Activated naive CD8-positive, alpha-beta T cell treated with anti-CD3 and anti-CD28 coated beads, Interleukin-2, amount 10 ng/mL, durations not matched to agents 7 days and 5 days (primary cell): ENCODE measurements around the gene PRLR. TPM values are rescaled to one million over a fixed set of nuclear protein-coding genes. Genes with fewer than 3 reads are reported as not detected.
"Not testable (repeated sequence)": the region's sequence is repeated elsewhere in the genome, so short reads cannot be mapped to it uniquely, and the experiment has no call there.

Source experiments
- ATAC-seq: fragments of 150-1000 bp; cut with Tn5 transposase; one replicate; pipeline ENCODE4 v1.10.0; 2021; ENCODE audit warnings: low read depth, moderate library complexity
- POLR2A ChIA-PET: fragments of 350-600 bp; sonication (Branson Sonifier 250); formaldehyde crosslinking; loops from one replicate; lab custom pipeline; 2021; ENCODE audit warnings: antibody characterized with exemption; lab: Charles Lee
- DNase-seq: peaks from one replicate; pipeline ENCODE4 v3.0.0; 2021
- H3K27ac Mint-ChIP-seq: one replicate; pipeline ENCODE4 v1.8.0; 2022; ENCODE audit warnings: mild to moderate bottlenecking, mixed read lengths
- H3K27me3 Mint-ChIP-seq: one replicate; pipeline ENCODE4 v1.8.0; 2022; ENCODE audit warnings: mild to moderate bottlenecking, moderate library complexity, mixed read lengths
- H3K36me3 Mint-ChIP-seq: one replicate; pipeline ENCODE4 v1.8.0; 2021; ENCODE audit warnings: mild to moderate bottlenecking, mixed read lengths
- H3K4me1 Mint-ChIP-seq: one replicate; pipeline ENCODE4 v1.8.0; 2021; ENCODE audit warnings: mixed read lengths
- H3K4me3 Mint-ChIP-seq: one replicate; pipeline ENCODE4 v1.8.0; 2022; ENCODE audit warnings: mild to moderate bottlenecking, moderate library complexity, mixed read lengths
- H3K9me3 Mint-ChIP-seq: one replicate; pipeline ENCODE4 v1.8.0; 2021; ENCODE audit warnings: mixed read lengths
- total RNA-seq, 2 experiments: library from RNA; stranded (reverse); gene quantifications; one replicate each; pipeline ENCODE4 v1.2.3, GENCODE V29; 2021

The PRLR gene
- total RNA-seq, 2 experiments from 2014 or later, result not detected

DNA sequence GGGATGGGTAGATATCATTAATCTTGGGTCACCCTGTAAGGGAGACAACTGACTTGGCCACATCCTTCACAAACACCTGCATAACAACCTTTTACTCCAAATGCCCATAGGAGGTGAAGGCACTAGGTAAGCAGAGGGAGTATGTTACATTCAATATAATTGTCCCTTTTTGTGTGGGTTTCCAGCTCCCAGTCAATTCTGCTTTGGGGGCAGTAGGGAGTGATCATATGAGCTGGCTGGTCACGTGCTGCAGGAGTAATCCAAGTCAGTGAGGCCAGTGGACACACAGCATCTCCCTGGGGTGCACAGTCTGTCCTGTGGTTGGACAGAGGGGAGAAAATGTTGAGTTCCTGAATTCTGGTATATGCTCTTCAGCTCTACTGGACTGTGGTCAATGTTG is 181.4 kb downstream of the PRLR start:
- ATAC-seq (no peak), DNase-seq (no peak)
- Mint-ChIP-seq H3K36me3 (no peaks in the 10 kb centered on the region), H3K27ac (no peak overlapping the region), H3K4me1 (no peaks in the 10 kb centered on the region), H3K27me3 (peaks cover 3% of the 10 kb centered on the region), H3K9me3 (no peaks in the 10 kb centered on the region), H3K4me3 (no peak overlapping the region)
- POLR2A ChIA-PET, result no interaction called here

DNA sequence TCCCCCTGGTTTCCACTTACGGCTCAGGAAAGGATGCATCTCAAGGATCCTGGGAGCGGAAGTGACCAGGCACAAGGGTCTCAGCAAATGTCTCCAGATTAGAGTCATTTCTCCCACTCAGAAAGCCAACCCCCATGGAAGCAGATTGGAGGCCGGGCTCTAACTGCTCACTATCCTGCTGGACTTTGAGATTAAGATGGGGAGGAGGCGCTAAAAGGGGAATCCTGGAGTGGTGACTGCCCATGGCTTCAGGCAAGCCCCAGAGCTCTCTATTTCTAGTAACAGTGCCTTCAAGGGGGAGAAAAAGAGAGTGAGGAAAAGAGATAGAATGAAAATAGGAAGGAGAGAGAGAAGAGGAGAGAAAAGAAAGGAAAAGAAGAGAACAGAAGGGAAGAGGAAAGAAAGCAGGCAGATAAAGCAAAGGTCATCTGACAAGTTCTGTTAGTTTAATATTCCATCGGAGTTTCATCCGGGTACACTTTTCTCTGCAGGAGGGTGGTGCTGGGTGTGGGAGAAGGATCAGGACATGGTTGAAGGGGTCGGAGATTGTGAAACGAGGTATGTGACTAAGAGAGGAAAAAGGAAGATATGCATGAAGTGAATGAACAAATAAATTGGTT is 182.4 kb downstream of the PRLR start, which contains the start of gene AGXT2:
TSS of gene AGXT2 (minus strand) at position 165 of the 620 bp plus-strand sequence. CDS start at position 108, 57 bp downstream.
- ATAC-seq (no peak), DNase-seq (no peak)
- POLR2A ChIA-PET, result no interaction called here
- H3K4me1 Mint-ChIP-seq, result no peaks in the 10 kb centered on the region
- no peaks in the 10 kb centered on the region for H3K9me3 Mint-ChIP-seq
- peaks cover 3% of the 10 kb centered on the region for H3K27me3 Mint-ChIP-seq
- H3K27ac Mint-ChIP-seq, result no peak within 1 kb of the TSS
- H3K36me3 Mint-ChIP-seq, result no peaks in the 10 kb centered on the region
- no peak within 1 kb of the TSS for H3K4me3 Mint-ChIP-seq

DNA sequence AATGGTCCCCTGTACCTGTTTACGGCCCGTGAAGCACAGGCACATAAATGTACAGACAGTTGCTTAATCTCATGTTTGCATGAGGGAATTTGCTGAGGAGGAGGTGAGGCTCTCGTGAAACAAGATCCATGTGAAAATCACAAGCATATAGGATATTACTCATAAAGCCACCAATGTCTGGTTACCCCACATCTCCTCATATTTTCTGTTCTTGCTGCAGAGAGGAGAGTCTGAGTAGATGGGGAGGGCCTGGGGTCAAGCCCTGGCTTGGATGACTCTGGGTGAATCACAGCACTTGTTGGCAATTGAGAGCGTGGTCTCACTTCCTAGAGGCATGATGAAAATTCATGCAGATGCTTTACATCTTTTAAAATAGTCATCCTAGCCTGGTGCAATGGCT is 183.5 kb downstream of the PRLR start:
- H3K4me3 Mint-ChIP-seq, result no peak overlapping the region
- POLR2A ChIA-PET, result no interaction called here
- no peak overlapping the region for H3K27ac Mint-ChIP-seq
- no peaks in the 10 kb centered on the region for H3K4me1 Mint-ChIP-seq
- no peaks in the 10 kb centered on the region for H3K36me3 Mint-ChIP-seq
- ATAC-seq, result no peak
- H3K9me3 Mint-ChIP-seq, result no peaks in the 10 kb centered on the region
- no peak for DNase-seq
- peaks cover 9% of the 10 kb centered on the region for H3K27me3 Mint-ChIP-seq

DNA sequence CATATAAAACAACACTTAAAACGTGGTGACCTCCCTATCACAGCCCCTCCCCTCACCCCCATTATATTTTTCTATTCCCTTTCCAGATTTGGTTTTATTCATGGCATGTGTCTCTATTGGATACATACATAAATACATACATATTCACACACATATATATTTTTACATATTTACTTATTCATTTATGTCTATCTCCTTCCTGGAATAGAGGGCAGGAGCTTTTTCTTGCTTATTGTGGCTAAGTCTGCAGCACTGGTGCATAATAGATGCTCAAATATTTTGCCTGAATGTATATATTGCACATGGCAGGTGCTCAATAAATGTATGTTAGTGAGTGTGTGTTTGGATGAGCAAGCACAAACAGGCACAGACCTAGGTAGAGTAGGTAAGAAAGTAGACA is 185.0 kb downstream of the PRLR start:
- Mint-ChIP-seq H3K27me3 (peaks cover 12% of the 10 kb centered on the region), H3K4me3 (no peak overlapping the region), H3K4me1 (no peaks in the 10 kb centered on the region), H3K36me3 (no peaks in the 10 kb centered on the region), H3K27ac (no peak overlapping the region), H3K9me3 (no peaks in the 10 kb centered on the region)
- no peak for DNase-seq
- POLR2A ChIA-PET, result no interaction called here
- ATAC-seq, result no peak

DNA sequence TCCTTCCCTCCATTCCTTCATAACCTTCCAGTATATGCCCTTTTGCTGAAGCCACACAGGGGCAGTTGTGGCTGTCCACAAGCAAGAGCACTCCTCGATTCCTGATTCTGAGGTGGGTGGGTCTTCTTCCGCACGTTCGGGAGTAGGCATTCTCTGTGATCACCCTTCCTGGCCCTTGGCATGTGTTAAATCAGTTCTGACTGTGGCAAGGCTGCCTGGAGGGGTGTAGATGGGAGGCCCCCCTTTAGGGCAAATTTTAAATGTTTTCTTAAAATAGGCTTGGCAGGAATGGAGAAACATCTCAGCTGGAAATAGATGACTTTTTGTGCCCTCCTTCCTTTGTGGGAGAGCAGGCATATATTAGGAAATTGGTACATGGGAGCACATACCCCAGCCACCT is 185.6 kb downstream of the PRLR start:
- POLR2A ChIA-PET, result no interaction called here
- H3K4me3 Mint-ChIP-seq, result no peak overlapping the region
- H3K9me3 Mint-ChIP-seq, result no peaks in the 10 kb centered on the region
- DNase-seq, result no peak
- no peaks in the 10 kb centered on the region for H3K36me3 Mint-ChIP-seq
- no peaks in the 10 kb centered on the region for H3K4me1 Mint-ChIP-seq
- no peak overlapping the region for H3K27ac Mint-ChIP-seq
- no peak for ATAC-seq
- H3K27me3 Mint-ChIP-seq, result peaks cover 17% of the 10 kb centered on the region

DNA sequence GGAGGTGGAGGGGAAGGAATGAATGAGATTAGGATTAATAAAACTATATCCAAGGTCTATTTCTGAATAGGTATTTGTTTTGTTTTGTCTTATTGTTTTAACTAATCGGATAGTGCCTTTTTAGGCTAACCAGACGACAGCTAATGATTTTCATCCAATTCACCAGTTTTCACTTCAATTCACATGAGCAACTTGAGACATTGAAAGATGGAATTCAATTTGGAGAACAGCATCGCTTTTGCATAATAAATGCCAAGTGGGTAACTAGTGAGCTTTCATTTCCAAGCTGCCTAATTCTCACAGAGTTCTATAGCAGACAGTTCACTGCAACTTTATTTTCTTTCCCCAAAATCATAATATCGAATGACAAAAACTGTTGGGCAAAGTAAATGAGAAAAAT is 187.5 kb downstream of the PRLR start:
- POLR2A ChIA-PET, result no interaction called here
- no peak for DNase-seq
- no peaks in the 10 kb centered on the region for H3K4me1 Mint-ChIP-seq

DNA sequence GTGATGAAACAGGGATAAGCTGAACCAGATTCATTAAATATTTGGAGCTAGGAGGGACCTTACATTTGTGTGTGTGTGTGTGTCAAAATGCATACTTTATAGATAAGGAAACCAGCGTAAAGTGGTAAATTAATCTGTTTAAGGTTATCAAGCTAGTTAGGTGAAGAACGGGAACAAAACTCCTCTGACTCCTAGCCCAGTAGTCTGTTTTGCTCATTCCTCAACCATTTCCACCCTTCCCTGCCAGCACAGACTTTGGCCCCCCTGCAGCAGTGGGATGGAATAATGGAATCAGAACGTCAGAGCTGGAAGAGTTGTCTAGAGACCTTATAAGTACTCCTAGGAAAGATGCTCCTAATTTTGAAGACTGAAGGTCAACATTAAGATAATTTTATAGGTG is 189.0 kb downstream of the PRLR start:
- POLR2A ChIA-PET, result no interaction called here
- Mint-ChIP-seq H3K27ac (no peak overlapping the region), H3K9me3 (no peaks in the 10 kb centered on the region), H3K36me3 (no peaks in the 10 kb centered on the region), H3K4me3 (no peak overlapping the region), H3K27me3 (peaks cover 26% of the 10 kb centered on the region), H3K4me1 (no peaks in the 10 kb centered on the region)
- DNase-seq (no peak), ATAC-seq (no peak)

More for the DNA sequence above, 187.5 kb downstream of the PRLR start:
- Mint-ChIP-seq H3K36me3 (no peaks in the 10 kb centered on the region), H3K4me3 (no peak overlapping the region), H3K27ac (no peak overlapping the region), H3K9me3 (no peaks in the 10 kb centered on the region), H3K27me3 (peaks cover 22% of the 10 kb centered on the region)
- ATAC-seq, result no peak

DNA sequence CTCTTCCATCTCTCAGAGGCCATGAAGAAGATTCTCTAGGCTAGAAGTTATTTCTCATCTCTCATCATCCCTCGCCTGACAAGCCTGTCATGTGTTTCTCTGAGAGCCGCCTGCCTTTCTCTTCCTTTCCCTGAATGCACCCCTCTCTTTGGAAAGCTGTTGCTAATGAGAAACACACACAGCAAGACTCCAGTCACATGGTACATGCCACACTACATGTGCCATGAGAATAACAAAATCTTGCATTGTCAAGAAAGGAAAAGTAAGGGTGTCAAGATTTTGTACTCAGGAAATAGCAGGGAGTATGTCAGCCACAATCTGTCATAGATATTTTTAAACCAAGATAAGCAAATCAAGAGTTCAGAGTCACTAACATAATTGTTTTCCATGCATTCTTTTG is 191.4 kb downstream of the PRLR start:
- POLR2A ChIA-PET, result no interaction called here
- Mint-ChIP-seq H3K27ac (no peak overlapping the region), H3K36me3 (no peaks in the 10 kb centered on the region), H3K4me3 (no peak overlapping the region), H3K27me3 (peaks cover 26% of the 10 kb centered on the region), H3K4me1 (no peaks in the 10 kb centered on the region), H3K9me3 (no peaks in the 10 kb centered on the region)
- ATAC-seq (no peak), DNase-seq (no peak)

DNA sequence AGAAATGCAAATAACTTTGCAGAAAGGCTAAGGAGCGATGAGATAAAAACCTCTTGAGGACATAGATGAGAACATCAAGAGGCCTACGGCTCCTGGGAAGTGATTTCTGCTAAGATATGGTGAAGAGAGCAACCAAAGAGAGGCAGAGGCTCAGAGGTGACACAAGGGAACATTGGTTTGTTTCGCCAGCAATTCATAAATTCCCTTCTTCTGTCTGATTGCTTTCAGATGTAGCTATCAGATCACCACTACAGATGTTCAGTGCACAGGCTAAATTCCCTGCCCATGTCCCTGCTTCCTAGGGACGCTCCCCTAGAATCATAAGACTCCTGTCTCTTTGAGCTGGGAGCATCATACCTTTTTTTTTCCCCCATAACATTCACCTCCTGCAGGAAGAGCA is 193.8 kb downstream of the PRLR start:
- H3K27me3 Mint-ChIP-seq, result peaks cover 26% of the 10 kb centered on the region
- H3K4me1 Mint-ChIP-seq, result no peaks in the 10 kb centered on the region
- ATAC-seq, result no peak
- H3K27ac Mint-ChIP-seq, result no peak overlapping the region
- POLR2A ChIA-PET, result no interaction called here
- H3K36me3 Mint-ChIP-seq, result no peaks in the 10 kb centered on the region
- no peak overlapping the region for H3K4me3 Mint-ChIP-seq
- H3K9me3 Mint-ChIP-seq, result no peaks in the 10 kb centered on the region
- no peak for DNase-seq

DNA sequence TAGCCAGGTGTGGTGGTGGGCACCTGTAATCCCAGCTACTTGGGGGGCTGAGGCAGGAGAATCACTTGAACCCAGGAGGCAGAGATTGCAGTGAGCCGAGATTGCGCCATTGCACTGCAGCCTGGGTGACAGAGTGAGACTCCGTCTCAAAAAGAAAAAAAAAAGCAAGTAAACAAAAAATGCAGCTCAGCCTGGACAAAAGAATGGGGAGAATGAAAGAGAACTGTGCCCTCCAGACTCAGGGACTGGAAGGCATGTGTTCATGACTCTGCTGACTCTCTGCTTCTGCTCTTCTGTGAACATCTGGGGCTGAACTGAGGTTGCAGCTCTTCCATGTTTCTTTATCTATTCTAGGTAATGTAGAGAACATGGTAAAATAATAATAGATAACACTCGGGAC is 194.4 kb downstream of the PRLR start:
- DNase-seq, H3K4me3 Mint-ChIP-seq, H3K27ac Mint-ChIP-seq, H3K36me3 Mint-ChIP-seq, H3K4me1 Mint-ChIP-seq, POLR2A ChIA-PET, ATAC-seq, H3K9me3 Mint-ChIP-seq: not testable (repeated sequence)
- H3K27me3 Mint-ChIP-seq, result peaks cover 27% of the 10 kb centered on the region

DNA sequence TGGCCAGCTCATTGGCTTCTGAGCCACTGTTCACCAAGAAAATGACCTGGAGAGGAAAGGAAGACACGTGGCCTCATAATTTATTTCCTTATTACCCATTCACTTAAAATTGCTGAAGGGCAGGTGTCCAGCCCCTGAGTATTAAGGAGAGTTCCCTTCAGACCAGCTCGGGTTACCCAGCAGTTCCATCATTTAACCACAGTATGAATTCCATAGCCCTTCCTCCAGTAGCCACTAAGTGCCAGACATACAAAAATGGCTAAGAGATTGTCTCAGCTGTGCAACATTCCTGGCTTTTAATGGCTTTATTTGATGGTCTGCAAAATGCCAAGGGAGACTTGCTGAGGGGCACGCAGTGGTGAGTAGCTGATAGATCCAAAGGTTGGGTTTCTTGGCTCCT is 195.0 kb downstream of the PRLR start:
- ATAC-seq (no peak), DNase-seq (no peak)
- H3K4me1 Mint-ChIP-seq, result no peaks in the 10 kb centered on the region
- H3K36me3 Mint-ChIP-seq, result no peaks in the 10 kb centered on the region
- peaks cover 24% of the 10 kb centered on the region for H3K27me3 Mint-ChIP-seq
- H3K9me3 Mint-ChIP-seq, result no peaks in the 10 kb centered on the region
- H3K27ac Mint-ChIP-seq, result no peak overlapping the region
- POLR2A ChIA-PET, result no interaction called here
- H3K4me3 Mint-ChIP-seq, result no peak overlapping the region

DNA sequence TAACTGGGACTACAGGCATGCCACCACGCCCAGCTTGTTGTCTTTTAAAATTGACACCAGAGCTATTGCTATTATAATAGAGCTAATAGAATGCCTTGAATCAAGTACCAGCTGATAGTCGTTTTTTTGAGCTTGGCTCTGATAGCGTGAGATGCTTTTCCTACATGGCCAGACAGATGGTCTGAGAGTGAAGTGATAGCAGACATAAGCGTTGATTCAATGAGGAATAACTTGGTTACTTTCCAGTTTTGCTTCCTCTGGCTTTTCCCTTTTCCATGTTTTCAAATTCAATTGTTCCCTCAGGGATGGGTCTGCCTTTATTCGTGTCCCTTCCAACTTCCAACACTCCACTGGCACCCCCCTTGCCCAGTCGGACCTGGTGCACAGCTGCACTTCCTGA is 197.9 kb downstream of the PRLR start:
- H3K27ac Mint-ChIP-seq, result no peak overlapping the region
- H3K27me3 Mint-ChIP-seq, result peaks cover 12% of the 10 kb centered on the region
- no peaks in the 10 kb centered on the region for H3K36me3 Mint-ChIP-seq
- H3K9me3 Mint-ChIP-seq, result no peaks in the 10 kb centered on the region
- ATAC-seq (no peak), DNase-seq (no peak)
- no peaks in the 10 kb centered on the region for H3K4me1 Mint-ChIP-seq
- H3K4me3 Mint-ChIP-seq, result no peak overlapping the region
- POLR2A ChIA-PET, result no interaction called here

DNA sequence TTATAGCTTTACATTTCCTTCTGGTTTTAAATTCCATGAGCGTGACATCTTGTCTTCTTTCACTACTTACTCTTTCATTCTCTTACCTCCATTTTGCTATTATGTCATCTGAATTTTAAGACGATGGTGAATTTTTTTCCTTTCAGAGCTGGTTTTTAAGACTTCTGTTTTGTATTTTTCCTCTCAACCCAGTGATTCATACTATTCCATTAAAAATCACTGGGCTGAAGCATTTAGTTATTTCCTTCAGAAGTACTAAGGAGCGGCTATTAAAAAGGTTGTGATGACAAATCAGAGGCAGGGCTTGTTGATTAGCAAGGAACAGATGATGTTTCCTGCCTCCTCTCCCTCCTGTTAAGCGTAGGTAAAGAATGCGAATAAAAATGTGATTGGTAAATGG is 199.0 kb downstream of the PRLR start:
- no peak overlapping the region for H3K27ac Mint-ChIP-seq
- POLR2A ChIA-PET, result no interaction called here

DNA sequence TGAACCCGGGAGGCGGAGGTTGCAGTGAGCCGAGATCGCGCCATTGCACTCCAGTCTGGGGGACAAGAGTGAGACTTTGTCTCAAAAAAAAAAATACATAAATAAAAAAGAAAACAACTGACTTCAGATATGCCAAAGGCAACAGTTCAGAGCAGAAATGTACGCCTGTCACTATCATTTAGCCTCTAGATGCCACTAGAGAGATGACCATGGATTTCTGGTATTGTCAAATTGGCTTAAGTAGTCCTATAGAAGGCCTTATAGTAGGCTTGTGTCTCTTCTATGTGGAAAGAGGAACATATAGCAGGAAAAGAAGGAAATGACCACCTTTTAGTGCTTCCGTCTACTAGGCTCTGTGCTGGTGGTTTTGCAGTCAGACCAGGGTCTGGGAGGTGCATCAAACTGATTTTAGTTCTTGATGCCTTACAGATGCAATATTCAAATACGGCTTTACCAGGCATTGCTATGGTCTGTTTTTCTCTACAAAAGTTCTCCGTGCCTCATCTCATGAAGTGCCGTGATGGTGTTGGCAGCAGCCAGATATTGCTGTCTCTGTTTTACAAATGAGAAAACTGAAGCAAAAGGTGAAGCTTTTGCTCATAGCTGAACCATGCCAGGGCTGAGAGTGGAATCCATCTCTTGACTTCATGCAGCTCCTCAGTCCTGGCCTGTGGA is 199.7 kb downstream of the PRLR start:
- H3K4me3 Mint-ChIP-seq, result no peak overlapping the region
- POLR2A ChIA-PET, result no interaction called here
- H3K27ac Mint-ChIP-seq, result no peak overlapping the region
- H3K36me3 Mint-ChIP-seq, result no peaks in the 10 kb centered on the region
- no peaks in the 10 kb centered on the region for H3K4me1 Mint-ChIP-seq
- DNase-seq (no peak), ATAC-seq (no peak)
- peaks cover 11% of the 10 kb centered on the region for H3K27me3 Mint-ChIP-seq
- no peaks in the 10 kb centered on the region for H3K9me3 Mint-ChIP-seq

More for the DNA sequence above, 199.0 kb downstream of the PRLR start:
- ATAC-seq (no peak), DNase-seq (no peak)
- H3K9me3 Mint-ChIP-seq, result no peaks in the 10 kb centered on the region
- H3K27me3 Mint-ChIP-seq, result peaks cover 9% of the 10 kb centered on the region
- no peaks in the 10 kb centered on the region for H3K36me3 Mint-ChIP-seq
- H3K4me1 Mint-ChIP-seq, result no peaks in the 10 kb centered on the region
- no peak overlapping the region for H3K4me3 Mint-ChIP-seq
